ENCODE measurements around the gene FOXB2.
"Not testable (repeated sequence)": the region's sequence is repeated elsewhere in the genome, so short reads cannot be mapped to it uniquely, and the experiment has no call there.

DNA sequence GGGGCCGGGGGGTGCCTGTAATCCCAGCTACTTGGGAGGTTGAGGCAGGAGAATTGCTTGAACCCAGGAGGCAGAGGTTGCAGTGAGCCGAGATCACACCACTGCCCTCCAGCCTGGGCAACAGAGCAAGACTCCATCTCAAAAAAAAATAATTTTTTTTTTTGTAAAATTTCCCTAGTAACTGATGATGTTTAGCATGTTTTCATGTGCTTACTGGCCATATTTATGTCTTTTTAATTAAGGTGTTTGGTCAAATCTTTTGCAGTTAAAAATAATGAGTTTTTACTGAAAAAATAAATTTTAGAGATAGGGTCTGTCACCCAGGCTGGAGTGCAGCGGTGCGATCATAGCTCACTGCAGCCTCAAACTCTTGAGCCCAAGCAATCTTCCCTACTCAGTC lies 24.3 kb downstream of the FOXB2 start:
- TF ChIP-seq SUZ12 (IDR thresholded peaks at IDR 0.05; ENCODE audit: extremely low read depth, insufficient read depth, insufficient read length); YY1 (IDR thresholded peaks at IDR 0.05; ENCODE audit: insufficient read depth, insufficient read length); ZNF274 (IDR thresholded peaks at IDR 0.05; ENCODE audit: low read depth, low read length): not testable (repeated sequence)
